Measurements from ENCODE around the gene ARHGAP24. TPM values are rescaled to one million over a fixed set of nuclear protein-coding genes. Genes with fewer than 3 reads are reported as not detected.

The ARHGAP24 gene
- total RNA-seq, 6 experiments from 2014 or later, result 4.0 to 7.3 (median 6.1) TPM

DNA sequence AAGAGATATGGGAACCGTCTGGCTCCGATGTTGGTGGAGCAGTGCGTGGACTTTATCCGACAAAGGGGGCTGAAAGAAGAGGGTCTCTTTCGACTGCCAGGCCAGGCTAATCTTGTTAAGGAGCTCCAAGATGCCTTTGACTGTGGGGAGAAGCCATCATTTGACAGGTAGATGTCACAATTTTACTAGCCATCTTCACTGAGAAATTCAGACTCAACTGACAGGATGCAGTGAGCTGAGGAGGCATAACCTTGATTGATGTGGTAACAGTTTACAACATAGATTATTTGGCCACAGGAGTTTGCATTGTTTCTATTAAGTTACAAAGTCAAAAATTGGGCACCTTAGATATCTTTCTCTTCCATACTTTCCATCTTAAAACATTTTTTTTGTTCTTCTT, 467.2 kb downstream of the ARHGAP24 start:
- intact Hi-C loops (cut with DNase I), result no loop called here
- DNase-seq (no peak), ATAC-seq (no peak)
- Histone ChIP-seq H3K9me3 (no peaks in the 10 kb centered on the region), H3K36me3 (no peaks in the 10 kb centered on the region), H3K27me3 (no peaks in the 10 kb centered on the region), H3K4me1 (peaks cover 0 to 31% (median 8%) of the 10 kb centered on the region in 4 donors), H3K27ac (no peak overlapping the region), H3K4me3 (no peak overlapping the region)
- TF ChIP-seq POLR2A (IDR thresholded peaks at IDR 0.05), result no peak
- TF ChIP-seq, protein P1, sequence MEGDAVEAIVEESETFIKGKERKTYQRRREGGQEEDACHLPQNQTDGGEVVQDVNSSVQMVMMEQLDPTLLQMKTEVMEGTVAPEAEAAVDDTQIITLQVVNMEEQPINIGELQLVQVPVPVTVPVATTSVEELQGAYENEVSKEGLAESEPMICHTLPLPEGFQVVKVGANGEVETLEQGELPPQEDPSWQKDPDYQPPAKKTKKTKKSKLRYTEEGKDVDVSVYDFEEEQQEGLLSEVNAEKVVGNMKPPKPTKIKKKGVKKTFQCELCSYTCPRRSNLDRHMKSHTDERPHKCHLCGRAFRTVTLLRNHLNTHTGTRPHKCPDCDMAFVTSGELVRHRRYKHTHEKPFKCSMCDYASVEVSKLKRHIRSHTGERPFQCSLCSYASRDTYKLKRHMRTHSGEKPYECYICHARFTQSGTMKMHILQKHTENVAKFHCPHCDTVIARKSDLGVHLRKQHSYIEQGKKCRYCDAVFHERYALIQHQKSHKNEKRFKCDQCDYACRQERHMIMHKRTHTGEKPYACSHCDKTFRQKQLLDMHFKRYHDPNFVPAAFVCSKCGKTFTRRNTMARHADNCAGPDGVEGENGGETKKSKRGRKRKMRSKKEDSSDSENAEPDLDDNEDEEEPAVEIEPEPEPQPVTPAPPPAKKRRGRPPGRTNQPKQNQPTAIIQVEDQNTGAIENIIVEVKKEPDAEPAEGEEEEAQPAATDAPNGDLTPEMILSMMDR (IDR thresholded peaks at IDR 0.05), result no peak
- WGBS (ENCODE audit: insufficient coverage, low coverage, low lambda C conversion rate, missing lambda C conversion rate), result 73% methylated on average over 5 of the region's 5 CpGs

DNA sequence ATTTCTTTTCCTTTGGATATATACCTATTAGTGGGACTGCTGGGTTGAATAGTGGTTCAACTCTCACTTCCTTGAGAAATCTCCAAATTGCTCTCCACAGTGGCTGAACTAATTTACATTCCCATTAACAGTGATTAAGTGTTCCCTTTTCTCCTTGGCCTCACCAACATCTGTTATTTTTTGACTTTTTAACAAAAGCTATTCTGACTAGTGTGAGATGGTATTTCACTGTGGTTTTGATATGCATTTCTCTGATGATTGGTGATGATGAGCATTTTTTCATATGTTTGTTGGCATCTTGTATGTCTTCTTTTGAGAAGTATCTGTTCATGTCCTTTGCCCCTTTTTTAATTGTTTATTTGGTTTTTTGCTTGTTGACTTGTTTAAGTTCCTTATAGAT, 471.9 kb downstream of the ARHGAP24 start:
- Histone ChIP-seq H3K27ac (no peak overlapping the region), H3K36me3 (no peaks in the 10 kb centered on the region), H3K4me3 (no peak overlapping the region), H3K27me3 (no peaks in the 10 kb centered on the region), H3K4me1 (no peaks in the 10 kb centered on the region), H3K9me3 (no peaks in the 10 kb centered on the region)
- intact Hi-C loops (cut with DNase I), result no loop called here
- TF ChIP-seq, protein P1 (IDR thresholded peaks at IDR 0.05), result no peak
- TF ChIP-seq POLR2A (IDR thresholded peaks at IDR 0.05), result no peak
- DNase-seq, result no peak
- no peak for ATAC-seq

DNA sequence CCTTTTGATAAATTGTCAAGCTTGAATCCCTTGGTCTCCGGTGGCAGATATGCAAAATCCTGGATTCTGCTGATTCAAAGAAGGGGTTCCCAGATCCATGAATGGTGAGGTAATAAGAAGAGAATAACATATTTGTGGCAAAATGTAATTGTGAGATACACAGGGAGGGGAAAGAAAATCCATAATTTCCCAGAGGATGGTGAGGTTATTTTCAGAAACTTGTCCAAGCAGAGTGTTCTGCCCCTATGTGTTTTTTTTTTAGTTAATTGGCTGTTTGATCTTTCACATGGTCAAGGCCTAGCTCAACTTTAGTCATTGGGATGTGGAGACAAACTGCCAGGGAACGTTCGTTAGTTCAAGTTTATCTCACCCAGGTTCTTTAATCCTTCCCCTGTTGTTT, 476.1 kb downstream of the ARHGAP24 start:
- Histone ChIP-seq H3K27me3 (no peaks in the 10 kb centered on the region), H3K9me3 (no peaks in the 10 kb centered on the region), H3K36me3 (no peaks in the 10 kb centered on the region), H3K27ac (no peak overlapping the region), H3K4me1 (no peaks in the 10 kb centered on the region), H3K4me3 (no peak overlapping the region)
- TF ChIP-seq, protein P1 (IDR thresholded peaks at IDR 0.05), result no peak
- no peak for TF ChIP-seq POLR2A (IDR thresholded peaks at IDR 0.05)
- DNase-seq (no peak), ATAC-seq (no peak)
- 100% methylated on average over 3 of the region's 3 CpGs for WGBS (ENCODE audit: insufficient coverage, low coverage, low lambda C conversion rate, missing lambda C conversion rate)
- intact Hi-C loops (cut with DNase I), result no loop called here

DNA sequence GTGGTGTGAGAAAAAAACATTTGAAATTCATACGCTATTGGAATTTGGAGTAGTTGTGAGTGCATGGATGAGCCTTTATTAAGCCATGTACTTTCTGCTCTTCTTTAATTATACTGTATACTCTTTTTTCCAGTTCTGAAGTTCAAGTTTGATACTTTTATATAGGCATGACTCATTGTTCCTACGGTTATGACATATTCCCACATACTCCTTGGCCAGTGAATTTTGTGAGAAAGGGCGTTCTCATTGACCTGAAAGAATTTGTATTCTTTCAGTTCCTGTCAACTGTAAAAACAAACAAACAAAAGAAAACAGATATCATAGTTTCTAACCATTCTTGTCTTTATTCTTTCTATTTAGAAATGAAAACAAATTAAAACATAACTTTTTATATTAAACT, 477.6 kb downstream of the ARHGAP24 start:
- no peaks in the 10 kb centered on the region for H3K4me1 ChIP-seq
- no peaks in the 10 kb centered on the region for H3K9me3 ChIP-seq
- H3K36me3 ChIP-seq, result no peaks in the 10 kb centered on the region
- TF ChIP-seq, protein P1 (IDR thresholded peaks at IDR 0.05), result no peak
- TF ChIP-seq POLR2A (IDR thresholded peaks at IDR 0.05), result no peak
- no peak for DNase-seq
- H3K27me3 ChIP-seq, result no peaks in the 10 kb centered on the region
- H3K4me3 ChIP-seq, result no peak overlapping the region
- no peak overlapping the region for H3K27ac ChIP-seq
- 77% methylated on average over 3 of the region's 3 CpGs for WGBS (ENCODE audit: insufficient coverage, low coverage, low lambda C conversion rate, missing lambda C conversion rate)
- no peak for ATAC-seq
- intact Hi-C loops (cut with DNase I), result no loop called here

DNA sequence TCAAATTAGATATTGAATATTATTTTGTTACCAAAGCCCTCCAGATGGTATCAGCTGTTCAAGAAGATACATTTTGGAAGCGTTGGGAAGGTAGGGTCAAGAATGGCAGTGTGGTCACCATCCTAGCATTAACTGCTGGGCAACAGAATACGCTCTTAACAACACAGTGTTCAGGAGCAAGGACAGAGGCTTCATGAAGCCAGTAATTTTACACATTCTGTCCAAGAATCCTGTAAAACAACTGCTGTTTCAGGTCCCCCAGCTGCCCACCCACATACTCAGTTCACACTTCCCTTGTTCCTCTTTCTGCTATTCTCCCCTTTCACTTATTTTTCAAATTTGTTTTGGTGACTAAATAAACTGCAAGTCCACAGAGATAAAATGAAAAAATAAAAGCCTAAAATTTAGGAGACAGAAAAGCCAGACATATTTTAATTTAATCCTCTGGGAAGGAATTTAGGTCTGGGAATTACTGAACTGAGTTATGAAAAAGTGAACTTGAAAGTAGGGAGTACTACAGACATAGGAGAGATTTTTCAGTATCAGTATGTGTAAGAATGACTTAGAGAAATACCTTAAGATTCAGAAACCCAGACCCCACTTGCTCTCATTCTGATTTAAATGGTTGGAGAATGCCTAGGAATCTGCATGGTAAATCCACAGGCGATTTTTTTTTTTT, 478.2 kb downstream of the ARHGAP24 start:
- no peaks in the 10 kb centered on the region for H3K36me3 ChIP-seq
- H3K27ac ChIP-seq, result no peak overlapping the region
- no peaks in the 10 kb centered on the region for H3K4me1 ChIP-seq
- no peak for TF ChIP-seq POLR2A (IDR thresholded peaks at IDR 0.05)
- TF ChIP-seq, protein P1 (IDR thresholded peaks at IDR 0.05), result no peak
- H3K27me3 ChIP-seq, result no peaks in the 10 kb centered on the region
- intact Hi-C loops (cut with DNase I), result no loop called here
- ATAC-seq (no peak), DNase-seq (no peak)
- H3K9me3 ChIP-seq, result no peaks in the 10 kb centered on the region
- H3K4me3 ChIP-seq, result no peak overlapping the region
- 75% methylated on average over 3 of the region's 3 CpGs for WGBS (ENCODE audit: insufficient coverage, low coverage, low lambda C conversion rate, missing lambda C conversion rate)

Measured in right lobe of liver (tissue), 6 donors.